Keratinocyte (primary cell): ENCODE results near the gene CHRD. TPM values are rescaled to one million over a fixed set of nuclear protein-coding genes. Genes with fewer than 3 reads are reported as not detected.

Source experiments
- DNase-seq: peaks from one replicate; pipeline ENCODE4 v3.0.0-alpha.2; 2011; ENCODE audit warnings: low read depth, missing footprints, low spot score
- FAIRE-seq: peaks from 2 replicates; lab custom pipeline; 2011; peaks lifted over from hg19 to GRCh38; lab: Jason Lieb, UNC
- H2AFZ ChIP-seq: 2 replicates; pipeline ENCODE4 v1.6.0; 2012; ENCODE audit warnings: low read length, control low read depth, inconsistent platforms; ENCODE audit not compliant: control insufficient read depth
- H3K27ac ChIP-seq: 2 replicates; pipeline ENCODE4 v1.5.1; 2011; ENCODE audit warnings: low read length; ENCODE audit not compliant: control insufficient read depth, insufficient read depth
- H3K27me3 ChIP-seq: 3 replicates; pipeline ENCODE4 v1.6.0; 2011; ENCODE audit warnings: low read length; ENCODE audit not compliant: control insufficient read depth, insufficient read depth; ENCODE audit errors: extremely low read depth
- H3K36me3 ChIP-seq, 2 experiments: 2 replicates in 1 of 2; 3 replicates in 1 of 2; pipeline ENCODE4 v1.5.1; 2011; ENCODE audit warnings: low read length in 2 of 2, mild to moderate bottlenecking in 1 of 2; ENCODE audit not compliant: control insufficient read depth in 2 of 2, insufficient read depth in 2 of 2; ENCODE audit errors: extremely low read depth in 1 of 2
- H3K4me1 ChIP-seq: 3 replicates; pipeline ENCODE4 v1.5.1; 2011; ENCODE audit warnings: low read length; ENCODE audit not compliant: control insufficient read depth, insufficient read depth; ENCODE audit errors: extremely low read depth
- H3K4me2 ChIP-seq: 3 replicates; pipeline ENCODE4 v1.6.0; 2011; ENCODE audit warnings: low read depth, low read length; ENCODE audit not compliant: control insufficient read depth, insufficient read depth; ENCODE audit errors: extremely low read depth
- H3K4me3 ChIP-seq, 3 experiments: fragments of 200-600 bp in 1 of 3; sonication (generic) in 1 of 3; 2 replicates in 2 of 3; 3 replicates in 1 of 3; pipeline ENCODE4 v1.5.1; 2011 to 2016; ENCODE audit warnings: low read length in 3 of 3, mild to moderate bottlenecking in 3 of 3, control low read depth in 2 of 3, inconsistent platforms in 1 of 3, low read depth in 1 of 3, mixed read lengths in 1 of 3, mixed run types in 1 of 3, moderate library complexity in 1 of 3; ENCODE audit not compliant: control insufficient read depth in 2 of 3, insufficient read depth in 2 of 3; ENCODE audit errors: extremely low read depth in 1 of 3
- H3K79me2 ChIP-seq: 2 replicates; pipeline ENCODE4 v1.6.0; 2012; ENCODE audit warnings: low read length; ENCODE audit not compliant: control insufficient read depth, insufficient read depth
- H3K9ac ChIP-seq: 3 replicates; pipeline ENCODE4 v1.6.0; 2011; ENCODE audit warnings: low read length; ENCODE audit not compliant: control insufficient read depth, insufficient read depth; ENCODE audit errors: extremely low read depth
- H3K9me1 ChIP-seq: 3 replicates; pipeline ENCODE4 v1.6.0; 2011; ENCODE audit warnings: low read length; ENCODE audit not compliant: control insufficient read depth, insufficient read depth; ENCODE audit errors: extremely low read depth
- H3K9me3 ChIP-seq: 2 replicates; pipeline ENCODE4 v1.5.1; 2012; ENCODE audit warnings: low read depth, low read length; ENCODE audit not compliant: control insufficient read depth
- H4K20me1 ChIP-seq: 3 replicates; pipeline ENCODE4 v1.6.0; 2011; ENCODE audit warnings: low read length; ENCODE audit not compliant: control insufficient read depth, insufficient read depth; ENCODE audit errors: extremely low read depth
- EZH2 ChIP-seq: IDR thresholded peaks from one replicate; pipeline ENCODE4 v1.6.1; 2012; ENCODE audit warnings: inconsistent platforms, mild to moderate bottlenecking, low read length, moderate library complexity
- dilution Hi-C: fragments of 300-500 bp; cut with MboI; formaldehyde crosslinking; loops from one replicate; pipeline ENCODE4 v1.7.0; 2020; ENCODE audit warnings: low sequenced_read_pairs; ENCODE audit not compliant: extremely low pct_ligation_motif_present
- polyA plus RNA-seq, 5 experiments: library from polyadenylated mRNA; depleted of rRNA in 3 of 5; stranded (reverse) in 3 of 5; stranded (forward) in 1 of 5; unstranded in 1 of 5; fragments of >200 nt; gene quantifications; 1 replicate in 1 of 5; 2 replicates in 3 of 5; 3 replicates in 1 of 5; pipeline versions ENCODE4 v1.2.1 to v1.2.3, GENCODE V29; 2011 to 2012; ENCODE audit warnings: missing spikeins in 2 of 5, low read depth in 1 of 5, low replicate concordance in 1 of 5
- TF ChIP-seq, protein P1 (sequence below), 3 experiments: IDR thresholded peaks in 1 of 3; conservative IDR thresholded peaks in 1 of 3; optimal IDR thresholded peaks in 1 of 3; 2 replicates in 2 of 3; 3 replicates in 1 of 3; pipeline versions ENCODE3 to v1.5.1; 2011; ENCODE audit warnings: low read length in 3 of 3, mild to moderate bottlenecking in 3 of 3, moderate library complexity in 2 of 3, control low read depth in 1 of 3, inconsistent platforms in 1 of 3; ENCODE audit not compliant: insufficient read depth in 2 of 3; ENCODE audit errors: extremely low read depth in 1 of 3

CHRD gene
- polyA plus RNA-seq, 1 donor (not counting 4 experiments of a cell fraction or from before 2014, with no cell fraction given), result not detected

GRCh38 chr3:184346480-184347190 is 33.2 kb upstream of the CHRD start:
- Histone ChIP-seq H3K9ac (no peak overlapping the region), H4K20me1 (peaks cover 3% of the 10 kb centered on the region), H3K27ac (no peak overlapping the region), H3K4me2 (no peak overlapping the region), H3K9me3 (no peaks in the 10 kb centered on the region), H2AFZ (no peak overlapping the region), H3K4me3 (no peak overlapping the region), H3K36me3 (peaks cover 12 to 17% of the 10 kb centered on the region in 2 experiments), H3K9me1 (no peaks in the 10 kb centered on the region), H3K4me1 (peaks cover 18% of the 10 kb centered on the region), H3K27me3 (no peaks in the 10 kb centered on the region), H3K79me2 (no peaks in the 10 kb centered on the region)
- dilution Hi-C loops, result no loop called here
- TF ChIP-seq, protein P1, sequence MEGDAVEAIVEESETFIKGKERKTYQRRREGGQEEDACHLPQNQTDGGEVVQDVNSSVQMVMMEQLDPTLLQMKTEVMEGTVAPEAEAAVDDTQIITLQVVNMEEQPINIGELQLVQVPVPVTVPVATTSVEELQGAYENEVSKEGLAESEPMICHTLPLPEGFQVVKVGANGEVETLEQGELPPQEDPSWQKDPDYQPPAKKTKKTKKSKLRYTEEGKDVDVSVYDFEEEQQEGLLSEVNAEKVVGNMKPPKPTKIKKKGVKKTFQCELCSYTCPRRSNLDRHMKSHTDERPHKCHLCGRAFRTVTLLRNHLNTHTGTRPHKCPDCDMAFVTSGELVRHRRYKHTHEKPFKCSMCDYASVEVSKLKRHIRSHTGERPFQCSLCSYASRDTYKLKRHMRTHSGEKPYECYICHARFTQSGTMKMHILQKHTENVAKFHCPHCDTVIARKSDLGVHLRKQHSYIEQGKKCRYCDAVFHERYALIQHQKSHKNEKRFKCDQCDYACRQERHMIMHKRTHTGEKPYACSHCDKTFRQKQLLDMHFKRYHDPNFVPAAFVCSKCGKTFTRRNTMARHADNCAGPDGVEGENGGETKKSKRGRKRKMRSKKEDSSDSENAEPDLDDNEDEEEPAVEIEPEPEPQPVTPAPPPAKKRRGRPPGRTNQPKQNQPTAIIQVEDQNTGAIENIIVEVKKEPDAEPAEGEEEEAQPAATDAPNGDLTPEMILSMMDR (optimal IDR thresholded peaks at IDR 0.05 in 1 of 3, IDR thresholded peaks at IDR 0.05 in 1 of 3, conservative IDR thresholded peaks at IDR 0.05 in 1 of 3; ENCODE audit: extremely low read depth in 1 of 3, insufficient read depth in 2 of 3, low read length in 3 of 3), result no peak
- no peak for TF ChIP-seq EZH2
- no peak for DNase-seq
- FAIRE-seq, result no peak

- Histone ChIP-seq H4K20me1 (no peaks in the 10 kb centered on the region), H3K4me3 (no peak overlapping the region), H3K36me3 (peaks cover 14 to 16% of the 10 kb centered on the region in 2 experiments), H3K9me3 (no peaks in the 10 kb centered on the region), H2AFZ (no peak overlapping the region), H3K9me1 (no peaks in the 10 kb centered on the region), H3K27me3 (no peaks in the 10 kb centered on the region), H3K79me2 (no peaks in the 10 kb centered on the region), H3K4me1 (peaks cover 12% of the 10 kb centered on the region), H3K4me2 (no peak overlapping the region), H3K27ac (no peak overlapping the region), H3K9ac (no peak overlapping the region)
- no peak for DNase-seq
- TF ChIP-seq EZH2, result no peak
- TF ChIP-seq, protein P1 (optimal IDR thresholded peaks at IDR 0.05 in 1 of 3, IDR thresholded peaks at IDR 0.05 in 1 of 3, conservative IDR thresholded peaks at IDR 0.05 in 1 of 3; ENCODE audit: extremely low read depth in 1 of 3, insufficient read depth in 2 of 3, low read length in 3 of 3), result no peak
- dilution Hi-C loops, result no loop called here
- no peak for FAIRE-seq
These were observed 32.4 kb upstream of the CHRD start for GRCh38 chr3:184347321-184348056.
